CD14-positive monocyte (primary cell): ENCODE measurements around the gene SLC9A8. TPM values are rescaled to one million over a fixed set of nuclear protein-coding genes. Genes with fewer than 3 reads are reported as not detected.
A peak's percentile ranks its signal among the peaks of the same experiment; 100 is the strongest.

Experiments
- DNase-seq, 3 donors: peaks; one replicate each; pipeline ENCODE4 v3.0.0-alpha.2; 2011 to 2022
- H2AFZ ChIP-seq: 2 replicates; pipeline ENCODE4 v1.6.0; 2012; ENCODE audit warnings: mild to moderate bottlenecking, low read depth, low read length, inconsistent platforms; ENCODE audit not compliant: insufficient read depth, poor library complexity, severe bottlenecking
- H3K27ac ChIP-seq, 2 donors: 1 replicate in 1 of 2; 2 replicates in 1 of 2; pipeline ENCODE4 v1.5.1; 2012 to 2013; ENCODE audit warnings: low read length in 2 of 2, control low read depth in 1 of 2, inconsistent platforms in 1 of 2, low read depth in 1 of 2, mild to moderate bottlenecking in 1 of 2
- H3K27me3 ChIP-seq, 2 donors: one replicate each; pipeline versions ENCODE4 v1.6.0 to v1.6.1; 2011 to 2013; ENCODE audit warnings: low read length in 2 of 2; ENCODE audit not compliant: control insufficient read depth in 2 of 2, insufficient read depth in 2 of 2
- H3K36me3 ChIP-seq, 2 donors: replicated peaks in 1 of 2; 1 replicate in 1 of 2; 2 replicates in 1 of 2; pipeline versions ENCODE4 v1.5.1 to v1.6.1; 2012 to 2013; ENCODE audit warnings: low read length in 2 of 2, control low read depth in 1 of 2, inconsistent platforms in 1 of 2, mild to moderate bottlenecking in 1 of 2; ENCODE audit not compliant: insufficient read depth in 2 of 2, control insufficient read depth in 1 of 2
- H3K4me1 ChIP-seq, 2 donors: 1 replicate in 1 of 2; 2 replicates in 1 of 2; pipeline versions ENCODE4 v1.5.1 to v1.6.1; 2012 to 2013; ENCODE audit warnings: low read length in 2 of 2, control low read depth in 1 of 2, inconsistent platforms in 1 of 2, mild to moderate bottlenecking in 1 of 2, moderate library complexity in 1 of 2; ENCODE audit not compliant: insufficient read depth in 2 of 2, control insufficient read depth in 1 of 2
- H3K4me2 ChIP-seq: replicated peaks from 2 replicates; pipeline ENCODE3; 2012; ENCODE audit warnings: low read length, moderate library complexity, mild to moderate bottlenecking; ENCODE audit not compliant: poor library complexity, severe bottlenecking; ENCODE audit errors: extremely low read depth
- H3K4me3 ChIP-seq, 3 experiments: fragments of 200-600 bp in 1 of 3; sonication (generic) in 1 of 3; replicated peaks in 1 of 3; 1 replicate in 2 of 3; 2 replicates in 1 of 3; pipeline ENCODE4 v1.5.1; 2011 to 2013; ENCODE audit warnings: low read length in 3 of 3, mild to moderate bottlenecking in 3 of 3, control low read depth in 2 of 3, low read depth in 2 of 3, inconsistent platforms in 1 of 3, moderate library complexity in 1 of 3
- H3K79me2 ChIP-seq: 2 replicates; pipeline ENCODE4 v1.6.0; 2012; ENCODE audit warnings: mild to moderate bottlenecking, control low read depth, inconsistent platforms, low read length, moderate library complexity; ENCODE audit not compliant: insufficient read depth
- H3K9ac ChIP-seq: 2 replicates; pipeline ENCODE4 v1.6.0; 2017; ENCODE audit warnings: low read length, mild to moderate bottlenecking; ENCODE audit not compliant: insufficient read depth, poor library complexity, severe bottlenecking
- H3K9me3 ChIP-seq, 2 donors: replicated peaks in 1 of 2; 1 replicate in 1 of 2; 2 replicates in 1 of 2; pipeline versions ENCODE4 v1.5.1 to v1.6.1; 2012 to 2013; ENCODE audit warnings: low read length in 2 of 2, control low read depth in 1 of 2; ENCODE audit not compliant: control insufficient read depth in 1 of 2, insufficient read depth in 1 of 2
- H4K20me1 ChIP-seq: 2 replicates; pipeline ENCODE4 v1.6.0; 2012; ENCODE audit warnings: mild to moderate bottlenecking, low read length, control low read depth, moderate library complexity; ENCODE audit not compliant: insufficient read depth
- H3K27ac Mint-ChIP-seq, 7 donors: one replicate each; pipeline ENCODE4 v1.8.0; 2020; ENCODE audit warnings: mild to moderate bottlenecking in 7 of 7, mixed read lengths in 7 of 7, moderate library complexity in 6 of 7, inconsistent platforms in 2 of 7
- H3K27me3 Mint-ChIP-seq, 3 donors: one replicate each; pipeline ENCODE4 v1.8.0; 2021 to 2022; ENCODE audit warnings: low read depth in 3 of 3, mild to moderate bottlenecking in 3 of 3, mixed read lengths in 3 of 3, moderate library complexity in 3 of 3, inconsistent platforms in 1 of 3
- H3K36me3 Mint-ChIP-seq, 2 donors: one replicate each; pipeline ENCODE4 v1.8.0; 2020; ENCODE audit warnings: mixed read lengths in 2 of 2, inconsistent platforms in 1 of 2, mild to moderate bottlenecking in 1 of 2
- H3K4me1 Mint-ChIP-seq: one replicate; pipeline ENCODE4 v1.8.0; 2020; ENCODE audit warnings: mild to moderate bottlenecking, mixed read lengths
- H3K4me3 Mint-ChIP-seq, 2 donors: one replicate each; pipeline ENCODE4 v1.8.0; 2020; ENCODE audit warnings: mild to moderate bottlenecking in 2 of 2, mixed read lengths in 2 of 2, moderate library complexity in 1 of 2
- H3K9me3 Mint-ChIP-seq, 7 donors: one replicate each; pipeline ENCODE4 v1.8.0; 2020 to 2022; ENCODE audit warnings: mixed read lengths in 7 of 7, mild to moderate bottlenecking in 6 of 7, moderate library complexity in 6 of 7, inconsistent platforms in 2 of 7
- CTCF ChIP-seq: fragments of 200-600 bp; IDR thresholded peaks from one replicate; pipeline ENCODE4 v1.8.0; 2022; ENCODE audit warnings: antibody characterized with exemption, mild to moderate bottlenecking
- WGBS: methylation state at CpG from one replicate; pipeline ENCODE4 v1.1.5; 2013; ENCODE audit warnings: missing lambda C conversion rate; ENCODE audit not compliant: insufficient coverage; 5-methylcytosine and 5-hydroxymethylcytosine counted together
- intact Hi-C, 2 donors: fragments of 100-400 bp; cut with micrococcal nuclease; formaldehyde crosslinking; loops; one replicate each; pipeline versions ENCODE4 v1.15.0 to v1.15.1; 2023
- polyA plus RNA-seq, 3 donors: library from polyadenylated mRNA; depleted of rRNA in 1 of 3; unstranded in 2 of 3; stranded (reverse) in 1 of 3; fragments of 300-500 nt in 2 of 3; fragments of >200 nt in 1 of 3; fragmentation: Illumina TruSeq in 2 of 3; gene quantifications; 1 replicate in 2 of 3; 2 replicates in 1 of 3; pipeline ENCODE4 v1.2.3, GENCODE V29; 2012 to 2021

Gene SLC9A8
- polyA plus RNA-seq, 3 donors: 3.0 to 14.6 (median 3.3) TPM

- peaks cover 66 to 76% of the 10 kb centered on the region in 2 donors for H3K4me1 ChIP-seq
- peak overlapping the region; percentile 73 to 92 (median 88) for H3K27ac Mint-ChIP-seq
- H3K4me1 Mint-ChIP-seq: peaks cover 80% of the 10 kb centered on the region
- peaks cover 0 to 6% (median 0%) of the 10 kb centered on the region in 7 donors for H3K9me3 Mint-ChIP-seq
- H4K20me1 ChIP-seq: no peaks in the 10 kb centered on the region
- TF ChIP-seq CTCF: no peak
- H3K4me3 Mint-ChIP-seq: peak overlapping the region; percentile 41 to 80
- H3K27me3 Mint-ChIP-seq: no peaks in the 10 kb centered on the region
- H3K27ac ChIP-seq: peak overlapping the region; percentile 67 to 79
- intact Hi-C loops: no loop called here
- peak overlapping the region; percentile 25 for H2AFZ ChIP-seq
- WGBS: no CpG with 5 or more reads among the region's 6 CpGs
- no peaks in the 10 kb centered on the region for H3K9me3 ChIP-seq
- DNase-seq: peak; percentile 49 to 79 (median 64)
- H3K9ac ChIP-seq: peak overlapping the region; percentile 23
- H3K36me3 Mint-ChIP-seq: peaks cover 2 to 7% of the 10 kb centered on the region in 2 donors
- H3K4me3 ChIP-seq: peak overlapping the region in 2 of 3 experiments; percentile 5 to 54
- no peaks in the 10 kb centered on the region for H3K36me3 ChIP-seq
- H3K79me2 ChIP-seq: peaks cover 17% of the 10 kb centered on the region
- H3K27me3 ChIP-seq: no peaks in the 10 kb centered on the region
- peak overlapping the region; percentile 63 for H3K4me2 ChIP-seq
These were observed 83.6 kb downstream of the SLC9A8 start for GRCh38 chr20:49896204-49896603.

GRCh38 chr20:49899541-49900383, 87.1 kb downstream of the SLC9A8 start:
- no peaks in the 10 kb centered on the region for H3K9me3 ChIP-seq
- 100% methylated on average over 4 of the region's 10 CpGs for WGBS
- H3K27ac ChIP-seq: no peak overlapping the region
- no peak overlapping the region for H3K9ac ChIP-seq
- Mint-ChIP-seq H3K4me1 (peaks cover 45% of the 10 kb centered on the region), H3K27me3 (no peaks in the 10 kb centered on the region), H3K27ac (peak overlapping the region in 1 of 7 donors; percentile 54), H3K9me3 (peaks cover 0 to 6% (median 0%) of the 10 kb centered on the region in 7 donors), H3K36me3 (peaks cover 19 to 22% of the 10 kb centered on the region in 2 donors), H3K4me3 (no peak overlapping the region)
- TF ChIP-seq CTCF: no peak
- no peak overlapping the region for H3K4me3 ChIP-seq
- H2AFZ ChIP-seq: no peak overlapping the region
- intact Hi-C loops: no loop called here
- H3K4me2 ChIP-seq: no peak overlapping the region
- peaks cover 5% of the 10 kb centered on the region for H3K79me2 ChIP-seq
- peaks cover 17 to 23% of the 10 kb centered on the region in 2 donors for H3K36me3 ChIP-seq
- peaks cover 31 to 40% of the 10 kb centered on the region in 2 donors for H3K4me1 ChIP-seq
- no peak for DNase-seq
- no peaks in the 10 kb centered on the region for H3K27me3 ChIP-seq
- H4K20me1 ChIP-seq: peaks cover 4% of the 10 kb centered on the region
